ENCODE data around the gene PLIN4.

PLIN4 gene

DNA sequence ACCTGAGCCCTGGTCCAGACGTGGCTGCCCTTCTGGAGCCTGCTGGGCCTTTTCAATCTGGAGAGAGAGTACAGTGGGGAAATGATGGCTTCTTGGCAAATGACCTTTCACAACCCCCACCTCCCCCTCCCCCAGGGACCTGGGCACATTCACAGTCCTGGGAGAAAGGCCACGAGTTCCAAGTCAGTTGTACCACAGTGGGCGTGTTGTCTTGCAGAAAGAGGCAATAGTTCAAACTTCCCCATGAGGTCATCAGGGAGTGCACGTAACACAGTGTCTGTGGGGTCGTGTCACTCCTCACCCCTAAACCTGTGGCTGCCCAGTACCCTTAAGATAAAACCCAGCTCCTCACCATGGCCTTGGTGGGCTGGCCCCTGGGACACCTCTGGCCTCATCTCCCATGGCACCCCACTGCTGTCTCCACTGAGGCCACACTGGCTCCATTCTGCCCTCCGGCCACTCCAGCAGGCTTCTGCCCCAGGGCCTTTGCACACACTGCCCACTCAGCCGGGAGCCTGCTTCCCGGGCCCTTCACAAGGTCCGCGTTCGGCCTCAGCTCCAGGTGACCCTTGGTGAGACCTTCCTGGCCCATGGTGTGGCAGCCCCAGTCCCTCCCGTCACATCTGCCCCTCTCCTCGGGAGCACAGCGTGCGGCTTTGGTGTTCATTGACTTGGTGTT is 13.3 kb downstream of the PLIN4 start:
- DNase-seq = no peak

DNA sequence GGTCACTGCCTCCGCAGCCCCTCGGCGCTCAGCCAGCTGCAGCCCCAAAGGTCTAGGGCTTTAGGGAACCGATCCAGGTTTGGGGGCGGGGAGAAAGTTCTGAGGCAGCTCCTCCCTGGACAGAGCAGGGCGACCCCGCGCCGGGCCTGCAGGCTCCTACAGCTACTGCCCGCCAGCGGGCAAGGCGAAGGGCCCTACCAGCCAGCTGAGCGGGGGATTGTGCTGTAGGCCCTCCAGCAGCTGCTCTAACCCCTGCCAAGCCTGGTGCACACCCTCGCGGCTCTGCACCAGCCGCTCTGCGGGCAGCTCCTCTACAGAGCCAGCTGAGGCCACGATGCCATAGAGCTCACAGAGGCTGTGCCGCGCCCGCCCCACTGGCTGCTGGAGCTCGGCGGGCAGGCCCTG is 14.0 kb downstream of the PLIN4 start:
- no peak for DNase-seq

DNA sequence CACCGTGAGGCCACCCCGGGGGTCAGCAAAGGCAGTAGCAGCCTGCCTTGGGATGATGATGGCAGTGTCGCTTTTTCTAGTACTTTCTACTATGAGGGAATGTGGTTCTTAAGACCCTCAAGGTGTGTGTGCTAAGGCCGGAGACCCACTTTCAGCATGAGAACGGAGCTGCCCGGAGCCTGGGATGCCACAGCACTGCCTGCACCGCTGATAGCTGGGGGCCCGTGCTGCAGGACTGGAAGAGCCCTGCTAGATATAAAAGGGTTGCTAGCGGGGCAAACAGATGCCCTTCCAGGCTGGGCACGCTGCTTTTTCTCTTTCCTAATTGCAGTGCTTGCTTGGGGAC is 14.5 kb downstream of the PLIN4 start:
- DNase-seq = no peak

DNA sequence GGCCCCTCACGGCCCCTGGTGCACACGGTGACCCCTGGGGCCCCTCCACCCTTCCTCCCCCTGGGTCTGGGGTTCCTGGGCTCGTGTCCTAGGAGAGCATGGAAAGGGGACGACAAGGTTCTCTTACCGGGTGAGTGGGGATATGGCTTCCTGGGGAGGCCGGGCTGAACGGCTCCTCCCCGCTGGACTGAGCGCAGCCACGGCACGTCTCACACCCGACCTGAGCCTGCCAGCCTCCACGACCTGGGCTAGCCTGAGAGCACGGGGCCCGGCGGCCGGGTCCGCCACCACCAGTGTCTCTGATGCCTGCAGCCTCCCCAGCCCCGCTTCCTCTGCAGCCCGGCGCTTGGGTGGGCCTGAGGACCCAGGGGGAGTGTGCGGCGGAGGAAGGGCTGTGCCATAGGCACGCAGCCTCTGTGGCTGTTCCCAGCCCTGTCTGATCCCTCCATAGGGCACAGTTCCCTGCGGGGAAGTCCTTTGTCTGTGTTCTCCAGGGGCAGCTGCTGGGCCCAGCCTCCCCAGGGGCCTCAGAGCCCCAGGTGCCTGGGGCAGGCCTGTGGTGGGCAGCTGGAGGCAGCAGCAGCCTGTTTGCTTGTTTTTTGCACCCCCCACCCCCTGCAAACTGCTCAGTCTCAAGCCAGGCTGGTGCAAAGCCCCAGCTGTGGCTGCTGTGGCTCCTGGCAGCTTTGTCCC is 15.0 kb downstream of the PLIN4 start:
- DNase-seq = no peak

DNA sequence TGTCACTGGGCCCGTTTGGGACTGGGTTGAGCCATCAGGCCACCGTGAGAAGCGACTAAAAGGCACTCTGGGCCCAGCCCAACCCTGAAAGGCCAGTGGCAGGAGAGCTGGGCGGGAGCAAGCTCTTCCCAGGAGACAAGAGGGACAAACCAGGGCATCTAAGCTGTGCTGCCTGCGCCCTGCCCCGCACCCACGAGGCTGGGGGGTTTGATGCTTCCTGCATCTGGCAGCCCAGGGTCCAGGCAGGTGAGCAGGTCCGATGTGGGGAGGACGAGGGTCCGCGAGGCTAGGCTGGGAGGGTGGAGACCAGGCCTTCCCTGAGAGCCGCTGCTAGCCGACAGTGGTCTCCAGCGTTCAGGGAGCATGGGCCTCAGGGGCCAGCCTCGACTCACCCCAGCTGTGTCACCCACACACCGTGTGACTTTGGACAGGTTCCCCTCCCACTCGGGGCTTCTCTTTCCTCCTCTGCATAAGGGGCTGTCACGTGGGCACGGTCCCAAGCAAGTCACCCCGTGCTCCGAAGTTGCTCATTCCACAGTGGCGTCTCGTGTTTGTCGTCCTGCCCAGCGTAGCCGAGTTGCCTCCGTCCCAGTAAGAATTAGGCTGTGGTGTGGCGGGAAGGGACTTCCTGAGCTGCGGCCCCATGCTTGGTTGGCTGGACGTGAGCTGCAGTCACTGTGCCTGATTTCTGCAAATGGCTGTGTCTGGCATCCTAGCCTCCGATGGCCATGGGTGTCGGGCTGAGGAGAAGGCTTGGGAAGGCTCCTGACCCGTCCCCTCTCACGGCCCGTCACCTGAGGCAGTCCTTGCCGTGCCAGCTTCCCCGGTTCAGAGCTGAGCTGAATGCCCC is 15.8 kb downstream of the PLIN4 start:
- DNase-seq = no peak

DNA sequence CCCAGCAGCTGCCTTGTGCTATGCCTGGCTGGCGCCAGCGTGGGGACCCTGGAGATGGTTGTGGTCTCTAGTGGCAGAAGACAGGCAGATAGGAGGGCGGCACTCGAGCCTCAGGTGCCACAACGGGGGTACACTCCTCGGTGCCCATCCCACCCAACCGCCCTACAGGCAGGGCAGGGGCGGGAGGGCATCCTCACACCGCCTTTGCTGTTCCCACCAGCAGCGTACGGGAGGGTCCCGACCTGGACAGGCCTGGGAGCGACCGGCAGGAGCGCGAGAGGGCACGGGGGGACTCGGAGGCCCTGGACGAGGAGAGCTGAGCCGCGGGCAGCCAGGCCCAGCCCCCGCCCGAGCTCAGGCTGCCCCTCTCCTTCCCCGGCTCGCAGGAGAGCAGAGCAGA is 16.6 kb downstream of the PLIN4 start:
- no peak for DNase-seq

DNA sequence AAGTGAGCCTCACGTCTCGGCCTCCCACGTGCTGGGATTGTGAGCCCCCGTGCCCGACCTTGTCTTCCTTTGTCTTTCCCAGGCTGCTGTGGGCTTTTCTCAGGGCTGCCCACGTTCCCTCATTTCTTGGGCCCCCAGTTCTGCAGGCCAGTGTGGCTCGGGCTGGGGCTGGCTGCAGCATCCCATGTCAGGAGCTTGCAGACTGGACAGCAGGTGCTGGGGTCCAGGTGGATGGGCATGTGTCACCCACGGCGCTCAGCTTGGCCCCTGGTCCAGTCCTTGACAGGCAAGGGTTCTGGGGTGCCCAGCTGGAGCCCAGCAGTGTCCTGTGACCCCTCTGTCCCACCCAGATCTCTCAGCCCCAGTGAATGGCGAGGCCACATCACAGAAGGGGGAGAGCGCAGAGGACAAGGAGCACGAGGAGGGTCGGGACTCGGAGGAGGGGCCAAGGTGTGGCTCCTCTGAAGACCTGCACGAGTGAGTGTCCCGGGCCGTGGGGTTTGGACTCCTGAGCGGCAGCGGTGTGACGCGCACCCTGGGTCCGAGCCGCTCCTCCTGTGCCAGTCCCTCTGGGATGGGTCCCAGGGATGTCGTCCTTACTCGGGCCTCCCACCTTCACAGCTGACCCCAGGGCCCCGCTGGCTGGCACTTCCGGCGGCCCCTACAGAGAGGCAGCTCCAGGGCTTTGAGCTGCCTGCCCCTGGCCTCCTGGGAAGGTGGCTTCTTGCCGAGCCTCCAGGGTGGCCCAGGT is 17.3 kb downstream of the PLIN4 start:
- DNase-seq = no peak

DNA sequence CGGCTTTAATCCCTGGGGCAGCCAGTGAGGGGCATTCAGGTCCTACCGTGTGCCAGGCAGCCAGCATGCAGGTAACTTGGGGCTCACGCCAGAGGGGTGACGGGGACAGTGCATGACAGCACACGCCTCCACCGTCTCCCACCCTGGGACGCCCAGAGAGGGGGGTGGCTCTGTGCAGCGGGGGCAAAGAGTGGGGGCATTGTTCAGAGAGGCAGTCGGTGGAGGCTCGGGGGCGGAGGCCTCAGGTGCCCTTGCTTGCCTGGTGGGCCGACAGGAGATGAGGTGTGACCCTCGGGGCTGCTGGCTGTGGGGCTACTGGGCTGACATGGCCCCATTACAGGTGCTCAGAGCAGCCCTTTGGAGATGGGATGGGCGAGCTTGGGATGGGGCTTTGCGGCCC is 18.4 kb downstream of the PLIN4 start:
- DNase-seq = no peak

DNA sequence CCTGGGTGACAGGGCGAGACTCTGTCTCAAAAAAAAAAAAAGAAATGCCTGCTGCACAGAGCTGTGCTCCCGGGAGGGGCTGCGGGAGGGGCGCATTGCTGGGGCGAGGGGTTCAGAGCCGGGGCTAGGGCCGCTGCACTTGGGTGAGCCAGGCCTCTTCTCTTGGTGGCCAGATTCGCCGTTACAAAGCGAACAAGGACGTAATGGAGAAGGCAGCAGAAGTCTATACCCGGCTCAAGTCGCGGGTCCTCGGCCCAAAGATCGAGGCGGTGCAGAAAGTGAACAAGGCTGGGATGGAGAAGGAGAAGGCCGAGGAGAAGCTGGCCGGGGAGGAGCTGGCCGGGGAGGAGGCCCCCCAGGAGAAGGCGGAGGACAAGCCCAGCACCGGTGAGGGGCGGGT is 19.0 kb downstream of the PLIN4 start:
- no peak for DNase-seq

DNA sequence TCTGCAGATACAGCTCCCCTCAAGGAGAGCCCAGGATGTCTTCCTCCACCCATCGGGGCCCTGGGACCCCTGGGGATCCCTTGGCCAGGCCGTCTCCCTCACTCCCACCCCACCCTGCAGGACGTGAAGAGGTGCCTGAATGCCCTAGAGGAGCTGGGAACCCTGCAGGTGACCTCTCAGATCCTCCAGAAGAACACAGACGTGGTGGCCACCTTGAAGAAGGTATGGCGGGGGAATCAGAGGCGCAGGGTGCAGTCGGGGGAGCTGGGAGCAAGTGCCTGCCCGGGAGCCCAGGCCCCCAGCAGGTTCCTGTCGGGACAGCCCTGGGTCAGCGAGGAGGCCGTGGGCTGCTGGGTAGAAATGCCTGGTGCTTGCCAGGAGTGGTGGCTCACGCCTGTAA is 19.6 kb downstream of the PLIN4 start:
- no peak for DNase-seq

DNA sequence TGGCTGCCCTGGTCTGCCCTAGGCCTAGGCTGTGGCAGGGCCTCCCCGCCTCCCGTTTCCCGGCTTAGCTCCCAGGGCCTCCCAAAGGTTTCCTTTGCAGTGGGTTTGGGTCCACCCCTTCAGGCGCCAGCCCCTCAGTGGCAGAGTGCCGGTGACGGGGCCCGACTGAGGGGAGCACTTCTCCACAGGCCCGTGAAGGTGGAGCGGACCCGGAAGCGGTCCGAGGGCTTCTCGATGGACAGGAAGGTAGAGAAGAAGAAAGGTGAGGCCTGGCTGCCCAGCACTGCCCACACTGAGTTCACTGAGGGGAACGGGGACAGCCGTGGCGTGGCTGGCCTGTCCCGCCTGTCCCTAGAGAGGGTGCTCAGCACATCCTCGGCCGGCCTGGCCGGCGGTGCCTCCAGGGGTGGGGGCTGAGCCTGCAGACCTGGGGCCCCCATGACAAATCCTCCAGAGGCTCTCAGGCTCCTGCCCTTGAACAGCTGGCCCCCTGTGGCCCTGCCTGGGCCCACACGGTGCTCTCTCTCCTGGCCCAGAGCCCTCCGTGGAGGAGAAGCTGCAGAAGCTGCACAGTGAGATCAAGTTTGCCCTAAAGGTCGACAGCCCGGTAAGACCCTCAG is 20.4 kb downstream of the PLIN4 start:
- no peak for DNase-seq

DNA sequence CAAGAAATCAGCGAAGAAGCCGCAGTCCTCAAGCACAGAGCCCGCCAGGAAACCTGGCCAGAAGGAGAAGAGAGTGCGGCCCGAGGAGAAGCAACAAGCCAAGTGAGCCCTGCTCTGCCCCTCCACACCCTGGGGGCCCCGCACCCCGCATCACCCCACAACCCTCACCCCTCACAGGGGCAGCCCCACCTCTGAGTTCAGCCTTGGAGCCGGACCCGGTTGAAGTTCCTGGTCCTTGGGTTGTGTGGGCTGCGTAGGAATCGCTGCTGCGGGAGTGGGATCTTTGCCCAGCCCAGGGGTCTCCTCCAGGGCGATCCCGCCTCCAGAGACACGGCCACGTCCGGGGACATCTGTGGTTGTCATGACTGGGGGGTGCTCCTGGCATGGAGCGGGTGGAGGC is 22.0 kb downstream of the PLIN4 start:
- no peak for DNase-seq

DNA sequence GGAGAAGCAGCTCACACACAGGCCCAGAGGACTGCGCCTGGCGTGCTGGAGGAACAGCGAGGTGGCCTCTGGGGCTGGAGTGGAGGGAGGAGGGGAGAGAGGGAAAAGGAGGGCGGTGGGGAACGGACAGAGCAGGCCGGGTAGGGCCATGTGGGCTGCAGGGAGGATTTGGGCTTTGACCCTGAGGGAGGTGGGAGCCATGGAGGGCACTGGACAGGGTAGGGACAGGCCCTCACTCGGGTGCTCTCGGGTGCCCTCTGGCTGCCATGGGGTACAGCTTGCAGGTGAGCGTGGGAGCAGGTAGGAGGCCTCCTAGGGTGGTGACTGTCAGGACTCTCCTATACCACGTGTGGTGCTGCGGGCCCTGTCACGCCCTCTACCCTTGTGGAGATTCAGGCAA is 22.8 kb downstream of the PLIN4 start:
- no peak for DNase-seq

DNA sequence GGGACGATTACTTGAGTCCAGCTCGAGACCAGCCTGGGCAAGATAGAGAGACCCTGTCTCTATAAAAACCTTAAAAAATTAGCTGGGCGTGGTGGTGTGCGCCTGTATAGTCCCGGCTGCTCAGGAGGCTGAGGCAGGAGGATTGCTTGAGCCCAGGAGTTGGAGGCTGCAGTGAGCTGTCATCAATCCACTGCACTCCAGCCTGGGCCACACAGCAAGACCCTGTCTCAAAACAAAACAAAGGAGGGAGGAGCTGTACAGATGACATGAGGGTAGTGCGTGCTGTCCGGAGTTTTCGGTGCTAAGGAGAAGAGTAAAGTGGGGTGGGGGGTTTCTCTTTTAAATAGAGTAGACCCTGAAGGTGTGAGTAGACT is 23.6 kb downstream of the PLIN4 start:
- DNase-seq = no peak

DNA sequence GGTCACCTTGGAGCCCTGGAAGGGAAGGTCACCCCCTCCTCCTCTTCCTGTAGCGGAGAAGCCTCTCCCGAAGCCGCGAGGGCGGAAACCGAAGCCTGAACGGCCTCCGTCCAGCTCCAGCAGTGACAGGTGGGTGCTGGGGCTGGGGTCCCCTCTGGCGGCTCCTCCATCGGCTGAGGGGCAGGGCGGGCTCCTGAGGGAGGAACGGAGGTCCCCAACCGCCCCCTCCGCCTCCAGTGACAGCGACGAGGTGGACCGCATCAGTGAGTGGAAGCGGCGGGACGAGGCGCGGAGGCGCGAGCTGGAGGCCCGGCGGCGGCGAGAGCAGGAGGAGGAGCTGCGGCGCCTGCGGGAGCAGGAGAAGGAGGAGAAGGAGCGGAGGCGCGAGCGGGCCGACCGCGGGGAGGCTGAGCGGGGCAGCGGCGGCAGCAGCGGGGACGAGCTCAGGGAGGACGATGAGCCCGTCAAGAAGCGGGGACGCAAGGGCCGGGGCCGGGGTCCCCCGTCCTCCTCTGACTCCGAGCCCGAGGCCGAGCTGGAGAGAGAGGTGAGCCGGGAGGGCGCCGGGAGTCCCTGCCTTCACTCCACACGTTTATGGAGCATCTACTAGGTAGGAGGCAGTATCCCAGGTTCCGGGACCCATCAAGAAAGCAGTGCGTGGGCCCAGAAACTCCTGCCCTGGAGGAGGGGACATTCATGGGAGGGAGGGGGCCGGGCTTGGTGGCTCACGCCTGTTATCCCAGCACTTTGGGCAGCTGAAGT is 24.2 kb downstream of the PLIN4 start:
- no peak for DNase-seq

DNA sequence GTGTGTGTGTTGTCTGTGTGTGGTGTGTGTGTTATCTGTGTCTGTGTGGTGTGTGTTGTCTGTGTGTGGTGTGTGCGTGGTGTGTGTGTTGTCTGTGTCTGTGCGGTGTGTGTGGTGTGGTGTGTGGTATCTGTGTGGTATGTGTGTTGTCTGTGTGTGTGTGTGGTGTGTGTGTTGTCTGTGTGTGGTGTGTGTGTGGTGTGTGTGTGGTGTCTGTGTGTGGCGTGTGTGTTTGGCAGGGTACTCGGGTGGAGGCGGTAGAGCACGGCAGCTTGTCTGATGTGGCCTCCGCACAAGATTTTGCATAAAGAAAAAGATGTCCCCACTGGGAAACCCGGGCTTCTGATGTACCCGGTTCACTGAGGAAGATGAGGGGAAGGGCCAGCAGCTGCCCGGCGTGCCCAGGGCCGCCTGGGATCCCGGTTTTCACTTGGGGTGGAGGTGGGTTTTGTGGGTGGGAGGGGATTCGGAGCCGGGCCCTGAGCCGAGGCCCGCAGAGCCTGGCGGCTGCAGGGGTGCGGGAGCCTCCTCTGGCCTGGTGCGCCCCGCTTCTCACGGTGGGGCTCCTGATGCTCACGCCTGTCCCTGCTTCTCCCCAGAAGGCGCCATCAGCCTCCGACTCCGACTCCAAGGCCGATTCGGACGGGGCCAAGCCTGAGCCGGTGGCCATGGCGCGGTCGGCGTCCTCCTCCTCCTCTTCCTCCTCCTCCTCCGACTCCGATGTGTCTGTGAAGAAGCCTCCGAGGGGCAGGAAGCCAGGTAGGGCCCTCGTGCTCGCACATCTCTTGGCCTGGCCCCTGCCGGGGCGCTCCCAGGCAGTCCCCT is 25.0 kb downstream of the PLIN4 start:
- no peak for DNase-seq

DNA sequence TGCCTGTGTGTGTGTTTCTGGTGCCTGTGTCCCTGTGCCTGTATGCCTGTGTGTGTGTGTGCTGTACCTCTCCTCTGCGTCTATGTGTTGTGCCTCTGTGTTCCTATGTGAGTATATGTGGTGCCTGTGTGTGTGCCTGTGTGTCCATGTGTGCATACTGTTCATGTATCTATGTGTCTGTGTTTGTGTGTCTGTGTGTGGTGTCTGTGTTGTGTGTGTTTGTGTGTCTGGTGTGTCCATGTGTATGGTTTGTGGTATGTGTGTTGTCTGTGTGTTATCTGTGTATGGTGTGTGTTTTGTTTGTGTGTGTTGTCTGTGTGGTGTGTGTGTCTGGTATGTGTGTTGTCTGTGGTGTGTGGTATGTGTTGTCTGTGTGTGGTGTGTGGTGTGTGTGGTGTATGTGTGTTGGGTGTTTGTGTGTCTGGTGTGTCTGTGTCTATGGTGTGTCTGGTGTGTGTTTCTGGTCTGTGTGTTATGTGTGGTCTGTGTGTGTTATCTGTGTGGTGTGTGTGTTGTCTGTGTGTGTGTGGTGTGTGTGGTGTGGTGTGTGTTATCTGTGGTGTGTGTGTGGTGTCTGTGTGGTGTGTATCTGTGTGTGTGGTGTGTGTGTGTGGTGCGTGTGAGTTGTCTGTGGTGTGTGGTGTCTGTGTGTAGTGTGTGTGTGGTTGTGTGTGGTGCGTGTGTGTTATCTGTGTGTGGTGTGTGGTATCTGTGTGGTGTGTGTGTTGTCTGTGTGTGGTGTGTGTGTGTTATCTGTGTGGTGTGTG is 25.8 kb downstream of the PLIN4 start:
- DNase-seq = no peak

DNA sequence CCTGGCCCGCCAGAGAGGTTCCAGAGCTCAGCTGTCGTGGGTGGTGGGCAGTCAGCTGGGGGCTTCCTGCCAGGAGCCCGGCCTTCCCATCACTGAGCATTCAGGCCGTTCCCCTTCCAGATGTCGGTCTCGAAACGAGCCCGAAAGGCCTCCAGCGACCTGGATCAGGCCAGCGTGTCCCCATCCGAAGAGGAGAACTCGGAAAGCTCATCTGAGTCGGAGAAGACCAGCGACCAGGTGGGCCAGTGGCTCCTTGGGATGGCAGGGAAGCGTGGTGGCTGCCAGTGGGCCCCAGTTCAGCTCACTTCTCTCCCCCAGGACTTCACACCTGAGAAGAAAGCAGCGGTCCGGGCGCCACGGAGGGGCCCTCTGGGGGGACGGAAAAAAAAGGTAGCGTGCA is 26.8 kb downstream of the PLIN4 start:
- DNase-seq = no peak

DNA sequence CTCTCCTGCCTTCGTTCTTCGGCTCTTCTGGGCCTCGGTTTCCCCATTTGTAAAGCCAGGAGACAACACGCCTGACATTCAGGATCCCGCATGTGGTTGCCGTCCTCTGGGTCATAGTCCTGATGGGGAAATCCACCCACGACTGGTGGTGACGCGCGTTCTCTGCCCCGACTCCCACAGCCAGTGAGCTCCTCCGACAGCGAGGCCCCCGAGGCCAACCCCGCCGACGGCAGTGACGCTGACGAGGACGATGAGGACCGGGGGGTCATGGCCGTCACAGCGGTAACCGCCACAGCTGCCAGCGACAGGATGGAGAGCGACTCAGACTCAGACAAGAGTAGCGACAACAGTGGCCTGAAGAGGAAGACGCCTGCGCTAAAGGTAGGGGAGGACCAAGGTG is 29.8 kb downstream of the PLIN4 start:
- DNase-seq = no peak

DNA sequence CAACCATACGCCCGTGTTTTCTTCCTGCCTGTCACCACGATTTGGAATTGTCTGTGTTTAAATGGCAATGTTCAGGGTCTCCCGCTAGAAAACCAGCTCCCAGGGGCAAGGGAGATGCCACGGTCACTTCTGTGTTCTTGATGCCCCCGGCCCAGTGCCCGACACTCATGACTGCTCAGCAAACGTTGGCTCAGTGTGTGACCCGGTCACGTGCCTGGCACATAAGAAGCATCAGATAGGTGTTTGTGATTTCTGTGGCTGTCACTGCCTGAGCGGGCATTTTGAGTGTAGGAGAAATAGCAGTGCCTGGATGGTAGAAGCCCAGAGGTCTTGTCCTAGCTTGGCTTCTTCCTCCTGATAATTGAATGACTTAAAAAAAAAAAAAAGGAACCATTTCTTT is 30.7 kb downstream of the PLIN4 start:
- no peak for DNase-seq

DNA sequence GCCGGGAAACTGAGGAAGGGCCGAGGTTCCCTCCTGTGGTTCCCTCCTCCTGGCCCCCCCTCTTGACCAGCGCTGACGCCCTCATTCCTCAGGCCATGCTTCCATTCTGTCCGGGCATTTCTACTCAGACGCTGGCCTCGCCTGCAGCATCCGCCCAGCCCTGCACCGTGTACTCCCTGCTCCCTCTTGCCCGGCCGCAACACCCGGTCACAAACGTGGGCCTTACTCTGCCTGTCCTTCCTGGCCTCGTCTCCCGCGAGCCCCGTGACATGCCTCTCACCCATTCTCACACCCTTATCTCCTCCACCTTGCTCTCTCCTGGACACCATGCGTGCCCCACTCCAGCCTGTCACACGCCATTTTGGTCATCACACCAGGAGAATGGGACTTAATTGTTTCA is 34.9 kb downstream of the PLIN4 start:
- no peak for DNase-seq

Measured in activated CD4-positive, CD25-positive, alpha-beta regulatory T cell (primary cell).